Measurements from ENCODE around the gene FAR2.
"Not testable (repeated sequence)": the region's sequence is repeated elsewhere in the genome, so short reads cannot be mapped to it uniquely, and the experiment has no call there.

DNA sequence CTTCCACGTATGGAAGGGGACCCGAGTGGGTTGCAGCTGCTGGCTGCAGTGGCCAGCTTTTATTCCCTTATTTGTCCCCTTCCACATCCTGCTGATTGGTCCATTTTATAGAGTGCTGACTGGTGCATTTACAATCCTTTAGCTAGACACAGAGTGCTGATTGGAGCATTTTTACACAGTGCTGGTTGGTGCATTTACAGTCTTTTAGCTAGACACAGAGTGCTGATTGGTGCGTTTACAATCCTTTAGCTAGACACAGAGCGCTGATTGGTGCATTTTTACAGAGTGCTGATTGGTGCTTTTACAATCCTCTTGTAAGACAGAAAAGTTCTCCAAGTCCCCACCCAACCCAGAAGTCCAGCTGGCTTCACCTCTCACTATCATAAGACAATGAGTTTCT is 33.2 kb downstream of the FAR2 start:
- not testable (repeated sequence) for TF ChIP-seq POLR2A (IDR thresholded peaks at IDR 0.05)
- TF ChIP-seq, protein P1, sequence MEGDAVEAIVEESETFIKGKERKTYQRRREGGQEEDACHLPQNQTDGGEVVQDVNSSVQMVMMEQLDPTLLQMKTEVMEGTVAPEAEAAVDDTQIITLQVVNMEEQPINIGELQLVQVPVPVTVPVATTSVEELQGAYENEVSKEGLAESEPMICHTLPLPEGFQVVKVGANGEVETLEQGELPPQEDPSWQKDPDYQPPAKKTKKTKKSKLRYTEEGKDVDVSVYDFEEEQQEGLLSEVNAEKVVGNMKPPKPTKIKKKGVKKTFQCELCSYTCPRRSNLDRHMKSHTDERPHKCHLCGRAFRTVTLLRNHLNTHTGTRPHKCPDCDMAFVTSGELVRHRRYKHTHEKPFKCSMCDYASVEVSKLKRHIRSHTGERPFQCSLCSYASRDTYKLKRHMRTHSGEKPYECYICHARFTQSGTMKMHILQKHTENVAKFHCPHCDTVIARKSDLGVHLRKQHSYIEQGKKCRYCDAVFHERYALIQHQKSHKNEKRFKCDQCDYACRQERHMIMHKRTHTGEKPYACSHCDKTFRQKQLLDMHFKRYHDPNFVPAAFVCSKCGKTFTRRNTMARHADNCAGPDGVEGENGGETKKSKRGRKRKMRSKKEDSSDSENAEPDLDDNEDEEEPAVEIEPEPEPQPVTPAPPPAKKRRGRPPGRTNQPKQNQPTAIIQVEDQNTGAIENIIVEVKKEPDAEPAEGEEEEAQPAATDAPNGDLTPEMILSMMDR (IDR thresholded peaks at IDR 0.05), result not testable (repeated sequence)

Measured in testis (tissue), 2 donors.